H1 (cell line): Measurements from ENCODE around the gene SLC27A4. TPM values are rescaled to one million over a fixed set of nuclear protein-coding genes. Genes with fewer than 3 reads are reported as not detected.

Experiments
- CTCF ChIA-PET: fragments of 300-600 bp; sonication (Branson Sonifier 250); formaldehyde crosslinking; loops from one replicate; lab custom pipeline; 2021; ENCODE audit not compliant: partially characterized antibody; lab: Charles Lee
- POLR2A ChIA-PET: fragments of 300-600 bp; sonication (Branson Sonifier 250); formaldehyde crosslinking; loops from one replicate; lab custom pipeline; 2021; ENCODE audit warnings: inconsistent platforms; ENCODE audit not compliant: partially characterized antibody; lab: Charles Lee
- DNase-seq, 2 experiments: peaks; one replicate each; pipeline versions ENCODE4 v3.0.0 to v3.0.0-alpha.2; 2010 to 2022; ENCODE audit warnings: low spot score in 2 of 2, low read depth in 1 of 2, mixed read lengths in 1 of 2
- FAIRE-seq: peaks from 2 replicates; lab custom pipeline; 2011; peaks lifted over from hg19 to GRCh38; lab: Jason Lieb, UNC
- H2AFZ ChIP-seq: 2 replicates; pipeline ENCODE4 v1.8.1; 2012; ENCODE audit warnings: low read length, inconsistent platforms
- H2AK5ac ChIP-seq: 2 replicates; pipeline ENCODE4 v1.6.1; 2013; ENCODE audit warnings: low read depth, low read length
- H2BK120ac ChIP-seq: replicated peaks from 2 replicates; pipeline ENCODE3; 2013; ENCODE audit warnings: low read depth, low read length, inconsistent platforms
- H2BK12ac ChIP-seq: 2 replicates; pipeline ENCODE4 v1.6.1; 2013; ENCODE audit warnings: low read depth, low read length
- H2BK15ac ChIP-seq: 2 replicates; pipeline ENCODE4 v1.6.1; 2013; ENCODE audit warnings: low read length
- H2BK20ac ChIP-seq: 2 replicates; pipeline ENCODE4 v1.6.1; 2013; ENCODE audit warnings: low read length
- H2BK5ac ChIP-seq: 2 replicates; pipeline ENCODE4 v1.6.1; 2013; ENCODE audit warnings: low read depth, low read length
- H3K14ac ChIP-seq: 2 replicates; pipeline ENCODE4 v1.6.1; 2013; ENCODE audit warnings: inconsistent platforms; ENCODE audit not compliant: insufficient read length
- H3K18ac ChIP-seq: 2 replicates; pipeline ENCODE4 v1.6.1; 2013; ENCODE audit warnings: low read length; ENCODE audit errors: extremely low read depth
- H3K23ac ChIP-seq: 2 replicates; pipeline ENCODE4 v1.6.1; 2013; ENCODE audit warnings: inconsistent platforms; ENCODE audit not compliant: insufficient read length
- H3K23me2 ChIP-seq: 2 replicates; pipeline ENCODE4 v1.6.1; 2013; ENCODE audit warnings: low read depth, low read length
- H3K27ac ChIP-seq: 2 replicates; pipeline ENCODE4 v1.6.1; 2011; ENCODE audit warnings: low read depth, low read length, inconsistent platforms
- H3K27me3 ChIP-seq, 4 experiments: replicated peaks in 1 of 4; 1 replicate in 1 of 4; 2 replicates in 3 of 4; pipeline versions ENCODE4 v1.6.1 to v1.8.1; 2011 to 2013; ENCODE audit warnings: low read length in 3 of 4, mild to moderate bottlenecking in 3 of 4, inconsistent platforms in 2 of 4, mixed read lengths in 2 of 4, moderate library complexity in 1 of 4; ENCODE audit not compliant: control insufficient read depth in 3 of 4, insufficient read depth in 3 of 4; ENCODE audit errors: extremely low read depth in 1 of 4
- H3K36me3 ChIP-seq, 4 experiments: 2 replicates each; pipeline versions ENCODE4 v1.6.1 to v1.8.1; 2011 to 2013; ENCODE audit warnings: mild to moderate bottlenecking in 4 of 4, low read length in 3 of 4, moderate library complexity in 2 of 4, control low read depth in 1 of 4, inconsistent platforms in 1 of 4; ENCODE audit not compliant: insufficient read depth in 4 of 4, control insufficient read depth in 2 of 4
- H3K4ac ChIP-seq: replicated peaks from 2 replicates; pipeline ENCODE3; 2013; ENCODE audit warnings: low read length, low read depth, mixed read lengths, inconsistent platforms; ENCODE audit not compliant: insufficient read length
- H3K4me1 ChIP-seq, 4 experiments: replicated peaks in 1 of 4; 1 replicate in 1 of 4; 2 replicates in 3 of 4; pipeline versions ENCODE4 v1.6.1 to v1.8.1; 2011 to 2013; ENCODE audit warnings: low read length in 3 of 4, inconsistent platforms in 2 of 4, mixed read lengths in 1 of 4; ENCODE audit not compliant: insufficient read depth in 4 of 4, control insufficient read depth in 3 of 4
- H3K4me2 ChIP-seq, 2 experiments: 2 replicates each; pipeline versions ENCODE4 v1.6.1 to v1.8.1; 2011 to 2013; ENCODE audit warnings: low read depth in 2 of 2, low read length in 2 of 2, control low read depth in 1 of 2, inconsistent platforms in 1 of 2, mild to moderate bottlenecking in 1 of 2; ENCODE audit not compliant: insufficient read depth in 1 of 2
- H3K4me3 ChIP-seq, 4 experiments: fragments of 200-600, 300-600 bp in 1 of 4; sonication (generic), shearing (Covaris generic), sonication (Bioruptor Twin) in 1 of 4; 2 replicates each; pipeline versions ENCODE4 v1.5.1 to v1.8.1; 2011 to 2016; ENCODE audit warnings: low read length in 4 of 4, low read depth in 3 of 4, control low read depth in 2 of 4, inconsistent platforms in 2 of 4, mild to moderate bottlenecking in 2 of 4, mixed read lengths in 1 of 4, moderate library complexity in 1 of 4; ENCODE audit not compliant: insufficient read depth in 2 of 4; ENCODE audit errors: extremely low read depth in 1 of 4
- H3K56ac ChIP-seq: replicated peaks from 2 replicates; pipeline ENCODE3; 2013; ENCODE audit warnings: low read depth, mild to moderate bottlenecking, mixed read lengths, low read length, inconsistent platforms; ENCODE audit not compliant: insufficient read length
- H3K79me1 ChIP-seq: 2 replicates; pipeline ENCODE4 v1.6.1; 2013; ENCODE audit warnings: low read depth, low read length, control low read depth
- H3K79me2 ChIP-seq, 2 experiments: 2 replicates each; pipeline versions ENCODE4 v1.6.1 to v1.8.1; 2012 to 2013; ENCODE audit warnings: low read length in 2 of 2, mild to moderate bottlenecking in 2 of 2, inconsistent platforms in 1 of 2; ENCODE audit not compliant: insufficient read depth in 2 of 2, control insufficient read depth in 1 of 2
- H3K9ac ChIP-seq, 4 experiments: replicated peaks in 1 of 4; 1 replicate in 1 of 4; 2 replicates in 3 of 4; pipeline versions ENCODE4 v1.6.1 to v1.8.1; 2011 to 2013; ENCODE audit warnings: low read depth in 3 of 4, low read length in 3 of 4, control low read depth in 2 of 4, mild to moderate bottlenecking in 2 of 4, moderate library complexity in 2 of 4, inconsistent platforms in 1 of 4; ENCODE audit errors: extremely low read depth in 1 of 4
- H3K9me3 ChIP-seq, 2 experiments: 2 replicates each; pipeline versions ENCODE4 v1.6.1 to v1.8.1; 2012 to 2013; ENCODE audit warnings: mild to moderate bottlenecking in 2 of 2, moderate library complexity in 2 of 2, control low read depth in 1 of 2, inconsistent platforms in 1 of 2, low read depth in 1 of 2, low read length in 1 of 2, mixed read lengths in 1 of 2; ENCODE audit not compliant: insufficient read depth in 2 of 2
- H4K20me1 ChIP-seq, 2 experiments: replicated peaks in 1 of 2; 2 replicates each; pipeline versions ENCODE3 to v1.8.1; 2011 to 2013; ENCODE audit warnings: inconsistent platforms in 2 of 2, low read length in 2 of 2, mild to moderate bottlenecking in 1 of 2; ENCODE audit not compliant: insufficient read depth in 2 of 2, control insufficient read depth in 1 of 2
- H4K5ac ChIP-seq: 2 replicates; pipeline ENCODE4 v1.6.1; 2013; ENCODE audit warnings: low read length, low read depth, mixed read lengths, inconsistent platforms; ENCODE audit not compliant: insufficient read length
- H4K8ac ChIP-seq: 2 replicates; pipeline ENCODE4 v1.8.0; 2013; ENCODE audit warnings: mild to moderate bottlenecking, moderate library complexity, low read length, inconsistent platforms; ENCODE audit not compliant: insufficient read depth; ENCODE audit errors: extremely low read depth
- H4K91ac ChIP-seq: replicated peaks from 2 replicates; pipeline ENCODE3; 2013; ENCODE audit warnings: low read length, mixed read lengths, inconsistent platforms; ENCODE audit not compliant: insufficient read length
- CREB1 ChIP-seq: IDR thresholded peaks from 2 replicates; pipeline ENCODE4 v1.6.1; 2012; ENCODE audit warnings: inconsistent platforms
- EP300 ChIP-seq, 2 experiments: IDR thresholded peaks; 1 replicate in 1 of 2; 2 replicates in 1 of 2; pipeline ENCODE4 v1.6.1; 2011 to 2012; ENCODE audit warnings: low read depth in 2 of 2, low read length in 2 of 2, mild to moderate bottlenecking in 2 of 2, borderline replicate concordance in 1 of 2, inconsistent platforms in 1 of 2, moderate library complexity in 1 of 2
- MAFK ChIP-seq: IDR thresholded peaks from 2 replicates; pipeline ENCODE4 v1.6.1; 2012; ENCODE audit warnings: low read depth, mild to moderate bottlenecking, improper control_type of control experiment, low read length
- POLR2A ChIP-seq, 2 experiments: IDR thresholded peaks; 1 replicate in 1 of 2; 2 replicates in 1 of 2; pipeline ENCODE4 v1.6.1; 2011; ENCODE audit warnings: low read depth in 2 of 2, low read length in 2 of 2, mild to moderate bottlenecking in 2 of 2; ENCODE audit errors: control extremely low read depth in 1 of 2
- SP4 ChIP-seq: IDR thresholded peaks from 2 replicates; pipeline ENCODE4 v1.6.1; 2012; ENCODE audit warnings: low read length, inconsistent platforms
- TAF1 ChIP-seq: IDR thresholded peaks from 2 replicates; pipeline ENCODE4 v1.6.1; 2011; ENCODE audit warnings: mild to moderate bottlenecking, low read depth, low read length
- TEAD4 ChIP-seq: IDR thresholded peaks from 2 replicates; pipeline ENCODE4 v1.6.1; 2012; ENCODE audit warnings: low read depth, low read length, inconsistent platforms, mixed read lengths
- WGBS, 2 experiments: shearing (Covaris generic) in 1 of 2; methylation state at CpG; one replicate each; pipeline versions ENCODE4 v1.1.6 to v1.1.7; 2013 to 2015; ENCODE audit warnings: low lambda C conversion rate in 2 of 2, mixed read lengths in 2 of 2, inconsistent platforms in 1 of 2, low coverage in 1 of 2, missing lambda C conversion rate in 1 of 2; ENCODE audit not compliant: insufficient replicate concordance in 2 of 2, insufficient coverage in 1 of 2, insufficient read length in 1 of 2; ENCODE audit errors: extremely low coverage in 1 of 2, missing lambda C conversion rate in 1 of 2; 5-methylcytosine and 5-hydroxymethylcytosine counted together
- polyA plus RNA-seq, 7 experiments: library from polyadenylated mRNA; depleted of rRNA in 3 of 7; stranded (reverse) in 5 of 7; unstranded in 2 of 7; fragments of >200 nt in 5 of 7; fragments of 200-250 nt in 2 of 7; gene quantifications; 1 replicate in 5 of 7; 2 replicates in 1 of 7; 4 replicates in 1 of 7; pipeline versions ENCODE4 v1.2.1 to v1.2.3, GENCODE V29; 2011 to 2013; ENCODE audit warnings: missing spikeins in 2 of 7, mixed read lengths in 2 of 7
- total RNA-seq: library from RNA; stranded (reverse); fragmentation: NEBNext Ultra II Directional; extraction: Animal tissue kit (Norgen Biotek cat#: 25700); gene quantifications from 2 replicates; pipeline ENCODE4 v1.2.1, GENCODE V29; 2021
- TF ChIP-seq, protein P1 (sequence below): IDR thresholded peaks from 2 replicates; pipeline ENCODE4 v1.6.1; 2011; ENCODE audit warnings: low read length, improper control_type of control experiment
- TF ChIP-seq, protein P2 (sequence below), 3 experiments: IDR thresholded peaks; 1 replicate in 2 of 3; 2 replicates in 1 of 3; pipeline versions ENCODE4 v1.5.1 to v1.6.1; 2011; ENCODE audit warnings: low read length in 3 of 3, mild to moderate bottlenecking in 3 of 3, inconsistent platforms in 2 of 3, low read depth in 1 of 3, moderate library complexity in 1 of 3; ENCODE audit not compliant: insufficient read depth in 1 of 3; ENCODE audit errors: control extremely low read depth in 1 of 3

The SLC27A4 gene
- total and polyA plus RNA-seq, 2 of the 8 experiments (the other 6 are each of a cell fraction or from before 2014, with no cell fraction given), result 14.9 to 20.5 TPM

DNA sequence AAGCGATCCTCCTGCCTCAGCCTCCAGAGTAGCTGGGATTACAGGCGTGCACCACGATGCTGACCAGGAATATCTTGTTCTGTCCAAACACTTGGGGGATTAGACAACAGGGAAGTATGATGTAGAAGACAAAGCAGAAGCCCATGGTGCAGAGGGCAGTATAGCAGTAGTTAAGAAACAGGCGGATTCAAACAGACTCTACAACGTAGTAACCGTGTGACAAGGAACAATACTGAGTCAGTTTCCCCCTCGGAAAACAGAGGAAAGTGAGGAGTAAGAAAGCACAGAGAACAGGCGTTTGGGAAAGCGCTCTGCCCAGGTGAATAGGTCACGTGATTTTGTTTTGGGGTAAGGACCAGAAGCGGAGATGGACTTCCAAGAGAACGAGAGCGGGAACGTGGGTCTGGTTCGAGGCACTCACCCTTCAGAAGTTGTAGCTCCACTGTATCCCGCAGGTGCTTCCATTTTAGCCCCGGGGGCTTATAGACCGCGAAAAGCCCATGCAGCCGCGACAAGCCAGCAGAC lies 18.4 kb upstream of the SLC27A4 start:
- H2BK5ac ChIP-seq, result peak overlapping the region; percentile 100
- peaks cover 0 to 25% of the 10 kb centered on the region in 2 experiments; a peak in 2 of 4 replicates for H3K79me2 ChIP-seq
- FAIRE-seq (no peak), DNase-seq (no peak)
- peak overlapping the region; percentile 56 for H4K5ac ChIP-seq
- no peaks in the 10 kb centered on the region for H3K9me3 ChIP-seq
- ChIA-PET CTCF (interaction anchor here (0.9 to 1.8 kb wide), 6 partner anchors 13 to 98 kb away, joined by 3 to 5 read pairs (median 3); no protein-coding TSS in a partner anchor), POLR2A (interaction anchor here (1.0 to 3.3 kb wide), 8 partner anchors 12 to 231 kb away, joined by 3 to 11 read pairs (median 5); partner anchors contain the start of genes SLC27A4 and SPTAN1)
- H3K4me1 ChIP-seq, result no peaks in the 10 kb centered on the region; a peak in 3 of 7 replicates
- H2BK20ac ChIP-seq, result no peak overlapping the region
- H3K27me3 ChIP-seq, result no peaks in the 10 kb centered on the region
- H3K23ac ChIP-seq, result no peak overlapping the region
- no peak overlapping the region for H2AK5ac ChIP-seq
- H3K9ac ChIP-seq, result peak overlapping the region; percentile 55 to 95 (median 92)
- 3% methylated on average over 21 of the region's 21 CpGs; no CpG with 5 or more reads in 1 of the 2 experiments for WGBS, 2 experiments
- peak overlapping the region; percentile 90 for H3K27ac ChIP-seq
- peak overlapping the region; percentile 98 for H2AFZ ChIP-seq
- H3K56ac ChIP-seq, result no peak overlapping the region
- peak overlapping the region; percentile 86 to 100 (median 92) for H3K4me3 ChIP-seq
- peak overlapping the region; percentile 49 for H4K91ac ChIP-seq
- H3K14ac ChIP-seq, result no peak overlapping the region
- H3K36me3 ChIP-seq, result peaks cover 0 to 13% (median 6%) of the 10 kb centered on the region in 4 experiments; a peak in 4 of 8 replicates
- H2BK120ac ChIP-seq, result no peak overlapping the region
- peaks cover 1 to 3% of the 10 kb centered on the region in 2 experiments for H4K20me1 ChIP-seq
- peak overlapping the region; percentile 76; the same call in 1 of the 2 replicates for H3K18ac ChIP-seq
- peak overlapping the region; percentile 98; the same call in 1 of the 2 replicates for H4K8ac ChIP-seq
- H2BK12ac ChIP-seq, result no peak overlapping the region
- H3K79me1 ChIP-seq, result peaks cover 4% of the 10 kb centered on the region; the same call in 1 of the 2 replicates
- H3K4ac ChIP-seq, result no peak overlapping the region
- no peak overlapping the region for H2BK15ac ChIP-seq
- peaks cover 7% of the 10 kb centered on the region for H3K23me2 ChIP-seq
- H3K4me2 ChIP-seq, result peak overlapping the region; percentile 63 to 96
- TF ChIP-seq CREB1 (no peak), SP4 (no peak), MAFK (no peak), POLR2A (IDR thresholded peaks at IDR 0.05; ENCODE audit: control extremely low read depth in 1 of 2, low read depth in 2 of 2, low read length in 2 of 2) (no peak; a peak in 1 of 3 replicates), EP300 (IDR thresholded peaks at IDR 0.05; ENCODE audit: borderline replicate concordance in 1 of 2, low read depth in 2 of 2, low read length in 2 of 2) (no peak), TAF1 (no peak), TEAD4 (no peak)
- TF ChIP-seq, protein P1, sequence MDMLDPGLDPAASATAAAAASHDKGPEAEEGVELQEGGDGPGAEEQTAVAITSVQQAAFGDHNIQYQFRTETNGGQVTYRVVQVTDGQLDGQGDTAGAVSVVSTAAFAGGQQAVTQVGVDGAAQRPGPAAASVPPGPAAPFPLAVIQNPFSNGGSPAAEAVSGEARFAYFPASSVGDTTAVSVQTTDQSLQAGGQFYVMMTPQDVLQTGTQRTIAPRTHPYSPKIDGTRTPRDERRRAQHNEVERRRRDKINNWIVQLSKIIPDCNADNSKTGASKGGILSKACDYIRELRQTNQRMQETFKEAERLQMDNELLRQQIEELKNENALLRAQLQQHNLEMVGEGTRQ, result peak; percentile 86
- TF ChIP-seq, protein P2, sequence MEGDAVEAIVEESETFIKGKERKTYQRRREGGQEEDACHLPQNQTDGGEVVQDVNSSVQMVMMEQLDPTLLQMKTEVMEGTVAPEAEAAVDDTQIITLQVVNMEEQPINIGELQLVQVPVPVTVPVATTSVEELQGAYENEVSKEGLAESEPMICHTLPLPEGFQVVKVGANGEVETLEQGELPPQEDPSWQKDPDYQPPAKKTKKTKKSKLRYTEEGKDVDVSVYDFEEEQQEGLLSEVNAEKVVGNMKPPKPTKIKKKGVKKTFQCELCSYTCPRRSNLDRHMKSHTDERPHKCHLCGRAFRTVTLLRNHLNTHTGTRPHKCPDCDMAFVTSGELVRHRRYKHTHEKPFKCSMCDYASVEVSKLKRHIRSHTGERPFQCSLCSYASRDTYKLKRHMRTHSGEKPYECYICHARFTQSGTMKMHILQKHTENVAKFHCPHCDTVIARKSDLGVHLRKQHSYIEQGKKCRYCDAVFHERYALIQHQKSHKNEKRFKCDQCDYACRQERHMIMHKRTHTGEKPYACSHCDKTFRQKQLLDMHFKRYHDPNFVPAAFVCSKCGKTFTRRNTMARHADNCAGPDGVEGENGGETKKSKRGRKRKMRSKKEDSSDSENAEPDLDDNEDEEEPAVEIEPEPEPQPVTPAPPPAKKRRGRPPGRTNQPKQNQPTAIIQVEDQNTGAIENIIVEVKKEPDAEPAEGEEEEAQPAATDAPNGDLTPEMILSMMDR (IDR thresholded peaks at IDR 0.05; ENCODE audit: control extremely low read depth in 1 of 3, insufficient read depth in 1 of 3, low read depth in 1 of 3, low read length in 3 of 3), result no peak
